Measurements from ENCODE around the gene SDHAF4. TPM values are rescaled to one million over a fixed set of nuclear protein-coding genes. Genes with fewer than 3 reads are reported as not detected.
"Not testable (repeated sequence)": the region's sequence is repeated elsewhere in the genome, so short reads cannot be mapped to it uniquely, and the experiment has no call there.

Gene SDHAF4
- total RNA-seq: 9.4 TPM in 2 replicates

- intact Hi-C loops (cut with micrococcal nuclease): loop anchor here (1.0 to 2.0 kb wide), 9 partner anchors 18 to 770 kb away; partner anchors contain the start of genes FAM135A, LMBRD1, OGFRL1 and SMAP1
Measured at GRCh38 chr6:70566751-70567382, at the start of gene SDHAF4. Gene SDHAF4, plus strand, starts transcription at chr6:70566930. Its CDS starts 11 bp downstream, at chr6:70566941.

- intact Hi-C loops (cut with micrococcal nuclease): no loop called here
Measured at GRCh38 chr6:70518723-70519122, 48.0 kb upstream of the SDHAF4 start.

- intact Hi-C loops (cut with micrococcal nuclease): loop anchor here (1.0 kb wide), 4 partner anchors 166 to 492 kb away; no protein-coding TSS in a partner anchor
Measured at GRCh38 chr6:70520575-70520974, 46.2 kb upstream of the SDHAF4 start.

GRCh38 chr6:70524721-70525286 lies 41.9 kb upstream of the SDHAF4 start:
- intact Hi-C loops (cut with micrococcal nuclease): no loop called here

GRCh38 chr6:70527071-70527737 lies 39.5 kb upstream of the SDHAF4 start:
- intact Hi-C loops (cut with micrococcal nuclease): no loop called here

- intact Hi-C loops (cut with micrococcal nuclease): no loop called here
Measured at GRCh38 chr6:70530023-70530422, 36.7 kb upstream of the SDHAF4 start.

GRCh38 chr6:70531133-70531532 lies 35.6 kb upstream of the SDHAF4 start:
- intact Hi-C loops (cut with micrococcal nuclease): no loop called here

GRCh38 chr6:70537266-70537665 lies 29.5 kb upstream of the SDHAF4 start:
- intact Hi-C loops (cut with micrococcal nuclease): no loop called here

GRCh38 chr6:70538376-70538775 lies 28.4 kb upstream of the SDHAF4 start:
- intact Hi-C loops (cut with micrococcal nuclease): no loop called here

GRCh38 chr6:70547313-70547712 lies 19.4 kb upstream of the SDHAF4 start:
- intact Hi-C loops (cut with micrococcal nuclease): loop anchor here (1.0 kb wide), 3 partner anchors 139 to 408 kb away; no protein-coding TSS in a partner anchor

GRCh38 chr6:70547905-70548304 lies 18.8 kb upstream of the SDHAF4 start:
- intact Hi-C loops (cut with micrococcal nuclease): loop anchor here (1.0 kb wide), 3 partner anchors 138 to 407 kb away; no protein-coding TSS in a partner anchor

- intact Hi-C loops (cut with micrococcal nuclease): no loop called here
Measured at GRCh38 chr6:70549327-70549726, 17.4 kb upstream of the SDHAF4 start.

- intact Hi-C loops (cut with micrococcal nuclease): no loop called here
Measured at GRCh38 chr6:70551566-70551965, 15.2 kb upstream of the SDHAF4 start.

GRCh38 chr6:70552286-70552940 lies 14.3 kb upstream of the SDHAF4 start:
- intact Hi-C loops (cut with micrococcal nuclease): not testable (repeated sequence)

- intact Hi-C loops (cut with micrococcal nuclease): no loop called here
Measured at GRCh38 chr6:70552974-70553373, 13.8 kb upstream of the SDHAF4 start.

GRCh38 chr6:70557998-70558397 lies 8.7 kb upstream of the SDHAF4 start:
- intact Hi-C loops (cut with micrococcal nuclease): no loop called here

GRCh38 chr6:70562401-70562800 lies 4.3 kb upstream of the SDHAF4 start:
- intact Hi-C loops (cut with micrococcal nuclease): not testable (repeated sequence)

- intact Hi-C loops (cut with micrococcal nuclease): no loop called here
Measured at GRCh38 chr6:70563530-70563929, 3.2 kb upstream of the SDHAF4 start.

GRCh38 chr6:70574643-70575042 lies 7.9 kb downstream of the SDHAF4 start:
- intact Hi-C loops (cut with micrococcal nuclease): no loop called here

- intact Hi-C loops (cut with micrococcal nuclease): no loop called here
Measured at GRCh38 chr6:70575899-70576495, 9.3 kb downstream of the SDHAF4 start.

- intact Hi-C loops (cut with micrococcal nuclease): loop anchor here (1.0 kb wide), 1 partner anchor 21 kb away; no protein-coding TSS in a partner anchor
Measured at GRCh38 chr6:70586114-70586513, 19.4 kb downstream of the SDHAF4 start.

All from T-helper 1 cell treated with Interleukin-12 subunit alpha and Interleukin-12 subunit beta and Interleukin-4 antibody, amounts not matched to agents 30 ng/mL and 1 ng/mL, for 36 hours (primary cell).